H1 (cell line): ENCODE measurements around the gene GATA5.

Experiments
- EGR1 ChIP-seq: IDR thresholded peaks from 2 replicates; pipeline ENCODE4 v1.6.1; 2011; ENCODE audit warnings: low read depth, low read length, borderline replicate concordance
- SRF ChIP-seq: IDR thresholded peaks from 2 replicates; pipeline ENCODE4 v1.6.1; 2011; ENCODE audit warnings: mild to moderate bottlenecking, low read depth, low read length, moderate library complexity
- TAF1 ChIP-seq: IDR thresholded peaks from 2 replicates; pipeline ENCODE4 v1.6.1; 2011; ENCODE audit warnings: mild to moderate bottlenecking, low read depth, low read length
- TBP ChIP-seq: IDR thresholded peaks from 2 replicates; pipeline ENCODE4 v1.6.1; 2011; ENCODE audit warnings: low read depth, low read length, improper control_type of control experiment
- ZNF274 ChIP-seq: IDR thresholded peaks from 2 replicates; pipeline ENCODE4 v1.7.0; 2012; ENCODE audit warnings: low read length, borderline replicate concordance; ENCODE audit errors: extremely low read depth
- TF ChIP-seq, protein P1 (sequence below), 3 experiments: IDR thresholded peaks; 1 replicate in 2 of 3; 2 replicates in 1 of 3; pipeline versions ENCODE4 v1.5.1 to v1.6.1; 2011; ENCODE audit warnings: low read length in 3 of 3, mild to moderate bottlenecking in 3 of 3, inconsistent platforms in 2 of 3, low read depth in 1 of 3, moderate library complexity in 1 of 3; ENCODE audit not compliant: insufficient read depth in 1 of 3; ENCODE audit errors: control extremely low read depth in 1 of 3

DNA sequence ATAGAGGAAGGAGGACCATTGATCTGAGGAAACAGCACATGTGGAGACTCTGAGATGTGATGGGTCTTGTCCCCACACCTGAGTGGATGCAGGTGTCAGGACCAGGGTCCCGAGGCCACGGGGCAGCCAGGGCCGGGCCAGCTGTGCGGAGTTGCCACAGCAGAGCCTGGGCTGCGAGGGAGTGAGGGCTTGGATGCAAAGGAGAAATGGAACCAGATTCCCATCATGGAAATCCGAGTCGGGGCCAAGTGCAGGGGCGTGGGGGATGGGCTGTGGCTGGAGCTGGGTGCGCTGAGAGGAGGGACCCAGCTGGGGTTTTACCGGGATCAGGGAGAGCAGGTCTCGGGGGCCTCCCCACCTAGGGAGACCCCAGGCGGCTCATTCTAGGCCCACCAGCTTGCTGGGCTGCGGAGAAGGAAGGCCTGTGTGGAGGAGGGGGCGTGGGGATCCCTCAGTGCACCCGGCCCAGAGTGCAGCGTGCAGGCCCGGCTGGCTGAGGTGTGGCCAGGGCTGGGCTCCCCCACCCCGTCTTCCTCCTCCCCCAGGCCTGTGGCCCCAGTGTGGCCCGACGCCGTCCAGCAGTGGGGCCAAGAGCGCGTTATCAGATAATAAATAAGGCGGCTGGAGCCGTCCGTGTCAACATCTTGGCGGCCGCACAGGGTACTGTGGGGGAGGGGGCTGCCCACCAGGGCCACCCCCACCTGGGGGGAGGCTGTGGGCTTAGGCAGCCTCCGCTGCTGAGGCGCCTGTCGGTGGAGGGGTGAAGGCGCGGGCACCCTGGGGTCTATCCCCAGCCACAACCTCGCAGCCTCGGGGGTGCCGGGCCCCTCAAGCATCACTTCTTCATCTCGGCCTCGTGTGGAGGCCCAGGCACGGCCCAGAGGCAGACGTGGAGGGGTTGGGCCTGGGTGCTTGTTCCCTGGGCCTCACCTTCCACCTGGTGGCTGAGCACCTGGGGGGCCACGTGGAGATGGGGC, 17.2 kb downstream of the GATA5 start:
- TF ChIP-seq, protein P1, sequence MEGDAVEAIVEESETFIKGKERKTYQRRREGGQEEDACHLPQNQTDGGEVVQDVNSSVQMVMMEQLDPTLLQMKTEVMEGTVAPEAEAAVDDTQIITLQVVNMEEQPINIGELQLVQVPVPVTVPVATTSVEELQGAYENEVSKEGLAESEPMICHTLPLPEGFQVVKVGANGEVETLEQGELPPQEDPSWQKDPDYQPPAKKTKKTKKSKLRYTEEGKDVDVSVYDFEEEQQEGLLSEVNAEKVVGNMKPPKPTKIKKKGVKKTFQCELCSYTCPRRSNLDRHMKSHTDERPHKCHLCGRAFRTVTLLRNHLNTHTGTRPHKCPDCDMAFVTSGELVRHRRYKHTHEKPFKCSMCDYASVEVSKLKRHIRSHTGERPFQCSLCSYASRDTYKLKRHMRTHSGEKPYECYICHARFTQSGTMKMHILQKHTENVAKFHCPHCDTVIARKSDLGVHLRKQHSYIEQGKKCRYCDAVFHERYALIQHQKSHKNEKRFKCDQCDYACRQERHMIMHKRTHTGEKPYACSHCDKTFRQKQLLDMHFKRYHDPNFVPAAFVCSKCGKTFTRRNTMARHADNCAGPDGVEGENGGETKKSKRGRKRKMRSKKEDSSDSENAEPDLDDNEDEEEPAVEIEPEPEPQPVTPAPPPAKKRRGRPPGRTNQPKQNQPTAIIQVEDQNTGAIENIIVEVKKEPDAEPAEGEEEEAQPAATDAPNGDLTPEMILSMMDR (IDR thresholded peaks at IDR 0.05; ENCODE audit: control extremely low read depth in 1 of 3, insufficient read depth in 1 of 3, low read depth in 1 of 3, low read length in 3 of 3) = no peak
- no peak for TF ChIP-seq SRF
- TF ChIP-seq ZNF274 = no peak
- TF ChIP-seq TBP = no peak
- no peak for TF ChIP-seq TAF1
- TF ChIP-seq EGR1 = no peak
